Stimulated activated CD4-positive, alpha-beta T cell treated with anti-CD3 and anti-CD28 coated beads, Interleukin-15, amount 100 ng/mL, for 48 hours (primary cell): ENCODE data around the gene LIN7C.

Source experiments
- DNase-seq, 2 donors: peaks; one replicate each; pipeline ENCODE4 v3.0.0-alpha.2; 2020; ENCODE audit warnings: low read depth in 2 of 2

The LIN7C gene

GRCh38 chr11:27447288-27448183 is 59.0 kb downstream of the LIN7C start:
- no peak for DNase-seq

- no peak for DNase-seq
Measured at GRCh38 chr11:27445625-27446024, 60.9 kb downstream of the LIN7C start.

- DNase-seq, result no peak
Measured at GRCh38 chr11:27444801-27445215, 61.8 kb downstream of the LIN7C start.
